HG02798 (cell line): Measurements from ENCODE around the gene MFN2.
"Not testable (repeated sequence)": the region's sequence is repeated elsewhere in the genome, so short reads cannot be mapped to it uniquely, and the experiment has no call there.

Experiments used
- ATAC-seq: cut with Tn5 transposase; IDR thresholded peaks from one replicate; pipeline ENCODE4 v1.9.1; 2021; ENCODE audit warnings: mild to moderate bottlenecking; ENCODE audit not compliant: unreplicated experiment, poor library complexity

MFN2 gene

GRCh38 chr1:11979851-11980675 is at the start of gene MFN2:
MFN2 (plus strand) TSS chr1:11980444; CDS start chr1:11989169, 8,725 bp downstream.
- peak; percentile 94 for ATAC-seq

DNA sequence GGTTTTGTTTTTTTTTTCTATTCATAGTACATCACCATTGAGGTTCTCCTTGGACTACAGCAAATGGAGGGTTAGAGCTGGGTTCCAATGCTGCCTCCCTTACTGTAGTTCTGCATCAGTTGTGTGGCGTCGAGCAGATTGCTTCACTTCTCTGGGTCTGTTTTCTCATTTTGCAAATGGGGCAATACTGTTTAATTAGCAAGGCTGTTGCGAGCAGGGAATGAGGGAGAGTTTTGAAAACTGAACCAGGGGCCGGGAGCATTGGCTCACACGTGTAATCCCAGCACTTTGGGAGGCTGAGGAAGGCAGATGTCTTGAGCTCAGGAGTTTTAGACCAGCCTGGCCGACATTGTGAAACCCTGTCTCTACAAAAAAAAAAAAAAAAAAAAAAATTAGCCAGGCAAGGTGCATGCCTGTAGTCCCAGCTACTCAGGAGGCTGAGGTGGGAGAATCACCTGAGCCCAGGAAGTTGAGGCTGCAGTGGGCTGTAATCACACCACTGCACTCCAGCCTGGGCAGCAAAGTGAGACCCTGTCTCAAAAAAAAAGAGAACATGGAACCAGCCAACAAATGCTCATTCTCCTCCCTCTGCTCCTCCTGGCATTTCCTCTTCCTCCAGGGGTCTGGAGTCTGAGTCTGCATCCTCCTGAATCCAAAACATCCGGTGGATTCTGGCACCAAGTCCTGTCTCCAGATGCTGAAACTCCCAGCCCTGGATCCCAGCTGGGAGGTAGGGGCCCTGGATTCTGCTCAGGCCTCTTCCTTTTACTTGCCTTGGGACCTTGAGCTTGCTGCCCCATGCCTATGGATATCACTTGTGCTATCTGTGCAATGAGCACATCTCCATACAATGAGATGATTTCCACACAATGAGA is 49.4 kb upstream of the MFN2 start:
- ATAC-seq, result no peak

- ATAC-seq, result no peak
Observed at GRCh38 chr1:11931845-11932244, 48.4 kb upstream of the MFN2 start.

GRCh38 chr1:11934302-11935056 is 45.8 kb upstream of the MFN2 start, which contains the start of gene PLOD1:
PLOD1 (plus strand) TSS chr1:11934717; CDS start chr1:11934780, 63 bp downstream.
- peak; percentile 92 for ATAC-seq

DNA sequence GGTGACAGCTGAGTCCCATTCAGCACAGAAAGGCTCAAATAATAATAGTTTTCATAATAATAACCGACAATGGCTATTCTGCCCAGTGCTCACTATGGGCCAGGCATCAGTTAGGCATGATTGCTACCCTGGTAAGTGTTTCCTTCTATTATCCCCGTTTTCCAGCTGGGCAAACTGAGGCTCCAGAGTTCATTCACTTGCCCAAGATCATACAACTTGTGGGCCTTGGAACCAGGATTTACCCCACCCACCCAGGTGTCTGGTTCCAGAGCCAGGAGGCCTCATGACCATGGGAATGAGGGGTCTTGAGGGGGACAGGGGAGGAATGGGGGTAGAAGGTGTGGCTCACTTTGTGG is 45.2 kb upstream of the MFN2 start:
- ATAC-seq, result no peak

GRCh38 chr1:11935733-11936132 is 44.5 kb upstream of the MFN2 start:
- ATAC-seq, result not testable (repeated sequence)

- ATAC-seq, result no peak
Observed at GRCh38 chr1:11938722-11939526, 41.3 kb upstream of the MFN2 start.

- not testable (repeated sequence) for ATAC-seq
Observed at GRCh38 chr1:11939794-11940193, 40.5 kb upstream of the MFN2 start.

DNA sequence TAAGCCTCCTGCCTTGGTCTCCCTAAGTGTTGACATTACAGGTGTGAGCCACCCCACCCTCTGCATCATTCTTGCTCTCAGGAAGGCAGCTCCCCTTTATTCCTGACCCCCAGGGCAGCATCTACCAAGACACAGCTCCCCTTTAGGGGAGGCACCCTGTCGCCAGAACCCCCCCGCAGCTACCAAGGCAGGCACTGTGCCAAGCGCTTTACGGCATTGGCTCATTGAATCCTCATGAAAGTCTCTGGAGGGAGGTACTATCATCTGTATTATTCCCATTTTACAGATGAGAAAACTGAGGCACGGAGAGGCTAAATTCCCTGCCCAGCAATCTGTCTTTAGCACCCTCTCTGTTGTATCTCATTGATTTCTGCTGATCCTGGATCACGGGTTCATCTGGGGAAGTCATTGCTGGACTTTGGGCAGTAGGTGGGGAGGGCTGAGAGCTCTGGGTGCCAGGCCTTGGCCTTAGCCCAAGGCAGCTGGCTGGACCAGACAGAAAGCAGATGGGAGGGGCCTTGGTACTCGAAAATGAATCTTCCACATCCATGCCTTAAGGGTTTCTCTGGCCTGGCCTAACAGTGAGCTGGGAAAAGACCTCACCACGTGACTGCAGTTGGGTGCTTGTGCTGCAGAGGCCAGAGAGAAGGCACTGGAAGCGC is 39.9 kb upstream of the MFN2 start:
- ATAC-seq, result no peak

DNA sequence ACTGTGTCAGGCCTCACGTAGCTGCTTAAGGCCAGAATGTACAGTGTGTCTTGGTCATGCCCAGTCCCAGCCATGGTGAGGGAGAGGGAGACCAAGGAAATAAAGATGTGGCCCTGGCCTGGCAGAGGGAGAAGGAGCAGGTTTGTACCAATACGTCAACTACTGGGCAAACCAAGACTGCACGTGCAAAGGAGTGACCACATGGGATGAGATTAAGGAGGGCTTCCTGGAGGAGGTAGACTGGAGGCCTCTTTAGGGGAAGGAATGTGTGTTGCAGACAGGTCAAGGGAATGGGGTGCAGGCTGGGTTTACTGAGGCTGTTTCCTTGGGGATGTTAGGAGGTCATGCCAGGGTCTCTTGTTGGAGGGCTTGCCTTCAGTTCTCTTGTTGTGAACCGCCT is 38.0 kb upstream of the MFN2 start:
- ATAC-seq, result no peak

DNA sequence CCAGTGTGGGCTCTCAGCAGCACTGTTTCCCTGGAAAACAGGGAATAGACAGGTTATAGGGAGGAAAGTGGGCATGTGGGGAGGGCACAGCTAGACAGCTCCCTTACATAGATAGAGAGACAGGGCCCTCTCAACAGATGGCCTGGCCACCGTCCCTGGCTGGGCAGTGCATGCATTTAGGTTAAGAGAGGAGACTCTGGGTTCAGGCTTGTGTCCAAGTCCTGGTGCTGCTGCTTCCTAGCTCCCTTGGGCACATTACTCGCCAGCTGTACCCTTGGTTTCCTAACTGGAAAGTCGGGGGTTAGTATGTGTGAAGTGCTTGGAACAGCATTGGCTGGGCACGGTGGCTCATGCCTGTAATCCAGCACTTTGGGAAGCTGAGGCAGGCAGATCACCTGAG is 36.6 kb upstream of the MFN2 start:
- no peak for ATAC-seq

- no peak for ATAC-seq
Observed at GRCh38 chr1:11944358-11944931, 35.8 kb upstream of the MFN2 start.

DNA sequence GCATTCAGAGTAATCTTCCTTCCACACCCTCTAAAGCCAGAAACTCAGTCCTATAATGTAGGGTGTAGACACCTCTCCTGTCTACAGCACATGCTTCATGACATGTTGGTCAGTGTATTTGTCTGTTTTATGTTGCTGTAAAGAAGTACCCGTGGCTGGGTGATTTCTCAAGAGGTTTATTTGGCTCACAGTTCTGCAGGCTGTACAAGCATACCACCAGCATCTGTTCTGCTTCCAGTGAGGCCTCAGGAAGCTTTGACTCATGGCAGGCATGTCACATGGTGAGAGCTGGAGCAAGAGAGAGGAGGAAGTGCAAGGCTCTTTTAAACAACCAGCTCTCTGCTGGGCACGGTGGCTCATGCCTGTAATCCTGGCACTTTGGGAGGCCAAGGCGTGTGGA is 33.6 kb upstream of the MFN2 start:
- no peak for ATAC-seq

DNA sequence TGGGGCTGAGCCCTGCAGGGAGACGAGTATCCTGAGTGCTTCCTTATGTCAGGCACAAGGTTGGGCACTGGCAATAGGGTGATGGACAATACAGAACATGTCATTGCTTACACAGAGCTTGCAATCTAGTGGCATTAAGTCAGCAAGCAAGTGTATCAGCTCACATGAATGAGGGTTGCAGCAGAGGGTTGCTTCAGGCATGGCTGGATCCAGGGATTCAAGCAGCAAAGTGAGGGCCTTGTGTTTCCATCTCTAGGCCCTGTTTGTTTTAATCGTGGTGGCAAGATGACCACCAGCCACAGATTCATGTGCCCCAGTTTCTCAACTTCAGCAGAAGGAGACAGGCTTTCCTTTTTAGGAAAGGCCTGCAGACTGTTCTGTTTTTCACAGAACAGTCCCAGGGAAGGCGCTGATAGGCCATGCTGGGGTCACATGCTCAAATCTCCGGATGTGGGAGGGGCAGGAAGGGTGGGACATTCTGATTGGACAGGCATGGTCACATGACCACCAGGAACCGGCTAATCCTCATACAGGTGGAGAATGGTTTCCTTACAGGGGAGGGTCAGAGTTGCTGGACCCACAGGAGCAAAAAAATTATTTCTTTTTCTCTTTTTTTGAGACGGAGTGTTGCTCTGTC is 31.3 kb upstream of the MFN2 start:
- ATAC-seq, result no peak

DNA sequence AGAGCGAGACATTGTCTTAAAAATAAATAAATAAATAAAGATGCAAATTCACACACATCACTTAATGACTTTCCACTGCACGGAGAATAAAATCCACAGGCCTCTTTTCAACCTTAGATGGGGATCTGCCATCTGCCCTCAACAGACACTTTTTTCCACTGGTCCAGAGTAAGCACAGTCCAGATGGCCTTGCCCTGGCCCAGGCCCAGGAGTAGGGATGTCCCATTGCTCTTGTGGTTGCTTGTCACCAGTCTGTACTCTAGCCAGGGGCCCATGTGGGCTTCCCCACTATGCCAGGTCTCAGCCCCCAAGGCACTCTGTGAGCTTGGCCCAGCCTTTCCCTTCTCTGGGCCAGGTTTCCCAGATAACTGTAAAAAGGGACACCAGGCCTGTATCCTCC is 28.3 kb upstream of the MFN2 start:
- no peak for ATAC-seq

DNA sequence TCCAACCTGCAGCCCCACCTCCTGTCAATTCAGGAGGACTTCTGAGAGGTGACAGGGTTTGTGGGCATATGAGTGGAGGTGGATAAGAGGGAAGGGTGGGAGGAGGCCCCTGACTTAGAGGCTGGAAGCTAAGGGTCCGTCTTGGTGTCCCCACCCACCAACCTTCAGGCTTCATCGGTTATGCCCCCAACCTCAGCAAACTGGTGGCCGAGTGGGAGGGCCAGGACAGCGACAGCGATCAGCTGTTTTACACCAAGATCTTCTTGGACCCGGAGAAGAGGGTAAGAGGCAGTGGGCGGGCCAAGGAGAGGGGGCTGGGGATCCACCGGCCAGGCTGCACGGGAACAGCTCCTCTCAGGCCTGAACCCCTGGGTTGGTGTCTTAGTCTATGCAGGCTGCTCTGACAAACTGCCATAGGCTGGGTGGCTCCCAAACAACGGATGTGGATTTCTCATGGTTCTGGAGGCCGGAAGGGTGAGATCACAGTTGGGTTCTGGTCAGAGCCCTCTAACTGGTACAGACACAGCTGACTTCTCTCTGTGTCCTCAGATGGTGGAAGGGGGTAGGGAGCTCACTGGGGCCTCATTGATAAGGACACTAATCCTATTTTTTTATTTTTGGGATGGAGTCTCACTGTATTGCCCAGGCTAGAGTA is 27.7 kb upstream of the MFN2 start:
- no peak for ATAC-seq

DNA sequence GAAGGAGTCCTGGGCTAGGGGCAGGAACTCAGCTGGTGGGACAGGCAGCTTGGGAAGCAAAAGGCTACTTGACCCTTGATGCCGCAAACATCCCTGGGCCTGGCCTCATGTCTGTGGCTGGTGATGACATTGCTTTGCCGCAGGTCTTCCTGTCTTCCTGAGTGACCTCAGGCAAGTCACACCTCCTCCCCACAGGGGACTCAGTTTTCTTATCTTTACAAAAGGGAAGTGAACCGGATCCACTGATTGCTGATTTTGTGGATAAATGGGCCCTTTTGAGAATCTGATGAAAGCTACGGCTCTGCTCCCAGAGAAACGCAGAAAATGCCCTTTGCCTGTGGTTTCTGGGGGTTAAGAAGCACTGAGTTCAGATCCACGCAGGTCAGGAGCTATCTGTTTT is 25.0 kb upstream of the MFN2 start:
- no peak for ATAC-seq

- no peak for ATAC-seq
Observed at GRCh38 chr1:11957398-11957797, 22.8 kb upstream of the MFN2 start.
